ENCODE measurements around the gene FAIM2.
A peak's percentile ranks its signal among the peaks of the same experiment; 100 is the strongest.

FAIM2 gene

GRCh38 chr12:49903700-49904423 is at the start of gene FAIM2:
TSS of gene FAIM2 (minus strand) at chr12:49903900. CDS start at chr12:49903792, 108 bp downstream.
- DNase-seq = peak; percentile 63 to 80

- DNase-seq = no peak
Measured at GRCh38 chr12:49953151-49953550, 49.5 kb upstream of the FAIM2 start.

GRCh38 chr12:49952391-49953055 is 48.8 kb upstream of the FAIM2 start:
- DNase-seq = no peak

DNA sequence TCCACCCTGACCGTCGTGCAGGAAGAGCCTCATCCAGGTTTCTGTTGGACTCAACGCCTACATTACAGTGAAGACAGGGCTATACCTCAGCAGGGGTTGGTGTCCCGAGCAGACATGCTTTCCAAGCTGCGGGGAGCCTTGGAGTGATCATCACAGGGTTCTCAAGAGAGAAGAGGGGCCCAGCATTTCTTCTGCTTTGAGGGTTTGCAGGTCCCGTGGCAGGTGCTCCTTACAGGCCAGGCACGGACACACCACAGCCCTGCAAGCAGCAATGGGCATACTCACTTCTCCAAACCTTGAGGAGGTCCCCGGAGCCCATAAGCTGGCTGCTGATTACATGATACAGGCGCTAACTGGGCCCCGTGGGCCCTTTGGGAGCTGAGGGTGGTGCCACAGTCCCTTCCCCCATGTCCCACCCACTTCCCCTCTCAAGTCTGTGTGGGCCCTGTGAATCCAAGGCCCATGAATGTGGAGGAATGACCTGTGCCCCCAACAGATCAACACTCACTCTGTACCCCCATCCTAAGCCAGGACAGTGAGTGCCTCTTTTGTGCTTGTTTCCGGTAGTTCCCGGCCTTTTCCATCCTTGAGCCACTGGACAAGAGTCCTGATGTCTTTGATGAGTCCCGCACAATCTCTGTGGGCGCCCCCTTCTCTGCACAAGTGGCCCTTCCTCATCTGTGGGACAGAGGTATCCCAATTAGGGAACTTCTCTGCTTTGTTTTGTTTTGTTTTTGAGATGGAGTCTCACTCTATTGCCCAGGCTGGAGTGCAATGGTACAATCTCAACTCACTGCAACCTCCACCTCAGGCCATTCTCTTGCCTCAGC is 47.9 kb upstream of the FAIM2 start:
- no peak for DNase-seq

GRCh38 chr12:49950273-49951251 is 46.9 kb upstream of the FAIM2 start, which contains the start of gene AQP2:
TSS of gene AQP2 (plus strand) at chr12:49950737. CDS start at chr12:49950831, 94 bp downstream.
- DNase-seq = no peak

DNA sequence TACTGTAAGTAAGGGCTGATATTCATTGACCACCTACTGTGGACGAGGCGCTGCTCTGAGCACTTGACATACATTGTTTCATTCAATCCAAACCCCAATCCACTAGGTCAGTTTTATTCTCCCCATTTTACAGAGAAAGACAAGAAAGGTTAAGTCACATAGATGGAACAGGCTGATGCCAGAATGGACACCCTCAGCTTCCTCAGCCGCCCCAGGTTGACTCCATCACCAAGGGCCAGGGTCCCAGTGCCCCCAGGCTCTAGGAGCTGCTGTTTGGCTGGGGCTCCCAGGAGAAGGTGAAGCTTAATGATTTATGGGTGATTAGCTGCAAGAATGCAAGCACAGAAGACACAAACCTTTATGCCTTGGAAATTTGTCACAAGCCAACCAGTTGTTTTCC is 46.2 kb upstream of the FAIM2 start:
- DNase-seq = no peak

DNA sequence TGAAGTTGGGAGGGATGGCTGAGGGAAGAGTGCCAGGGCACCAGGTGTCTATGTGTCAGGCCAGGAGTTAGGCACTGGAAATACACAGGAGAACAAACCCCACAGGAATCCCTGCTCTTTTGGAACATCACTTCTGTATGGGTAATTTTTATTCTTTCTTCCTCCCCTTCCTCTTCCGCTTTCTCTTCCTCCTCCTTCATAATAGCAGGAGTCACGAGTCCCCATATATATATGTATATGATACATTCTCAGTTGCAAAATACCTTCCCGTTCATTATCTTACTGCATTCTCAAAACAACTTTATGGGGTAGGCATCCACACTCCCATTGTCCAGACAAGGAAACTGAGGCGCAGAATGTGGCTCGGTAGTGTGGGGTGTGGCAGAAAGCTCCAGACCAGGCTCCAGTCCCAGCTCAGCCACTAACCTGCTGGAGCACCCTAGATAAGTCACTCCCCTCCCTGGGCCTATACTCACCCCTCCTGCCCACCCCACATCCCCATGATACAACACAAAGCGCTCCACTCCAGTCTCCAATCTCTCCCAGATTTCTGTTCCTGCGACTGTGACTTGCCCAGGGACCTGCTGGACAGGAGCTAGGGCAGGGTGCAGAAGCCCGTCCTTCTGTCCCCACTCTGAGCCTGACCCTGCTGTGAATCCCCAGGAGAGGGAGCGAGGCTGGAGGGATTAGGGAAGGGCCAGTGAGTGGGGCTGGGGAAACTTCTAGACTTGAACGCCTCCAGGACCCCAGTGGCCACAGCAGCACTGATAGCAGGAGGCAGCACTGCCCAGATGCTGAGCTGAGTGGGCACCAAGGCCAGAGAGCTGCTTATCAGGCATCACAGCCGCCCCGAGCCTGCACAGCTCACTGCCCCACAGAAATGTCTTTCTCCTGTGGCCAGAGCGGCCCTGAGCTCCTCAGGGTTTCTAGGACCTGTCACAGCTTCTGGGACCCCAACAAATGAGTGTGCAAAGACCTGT is 45.5 kb upstream of the FAIM2 start:
- DNase-seq = no peak

GRCh38 chr12:49947593-49948226 is 44.0 kb upstream of the FAIM2 start:
- no peak for DNase-seq

GRCh38 chr12:49946497-49946896 is 42.8 kb upstream of the FAIM2 start:
- DNase-seq = no peak

DNA sequence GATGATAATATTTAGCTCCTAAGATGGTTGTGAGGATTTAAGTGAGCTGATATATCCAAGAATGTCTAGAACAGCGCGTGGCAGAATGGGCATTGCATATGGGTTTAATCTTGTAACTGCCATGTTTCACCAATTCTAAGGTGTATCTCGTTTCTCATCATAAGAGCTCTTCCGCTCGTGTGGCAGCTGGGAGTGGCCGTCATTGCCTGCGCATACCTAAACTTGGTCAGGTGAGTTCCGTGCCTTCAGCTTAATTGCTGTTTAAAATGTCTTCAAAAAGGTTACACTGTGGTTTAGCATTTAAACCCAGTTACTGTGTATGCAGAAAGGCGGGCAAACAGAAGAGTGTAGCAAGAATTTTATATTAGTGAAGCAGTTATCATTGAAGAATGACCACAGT is 42.4 kb upstream of the FAIM2 start:
- DNase-seq = no peak

DNA sequence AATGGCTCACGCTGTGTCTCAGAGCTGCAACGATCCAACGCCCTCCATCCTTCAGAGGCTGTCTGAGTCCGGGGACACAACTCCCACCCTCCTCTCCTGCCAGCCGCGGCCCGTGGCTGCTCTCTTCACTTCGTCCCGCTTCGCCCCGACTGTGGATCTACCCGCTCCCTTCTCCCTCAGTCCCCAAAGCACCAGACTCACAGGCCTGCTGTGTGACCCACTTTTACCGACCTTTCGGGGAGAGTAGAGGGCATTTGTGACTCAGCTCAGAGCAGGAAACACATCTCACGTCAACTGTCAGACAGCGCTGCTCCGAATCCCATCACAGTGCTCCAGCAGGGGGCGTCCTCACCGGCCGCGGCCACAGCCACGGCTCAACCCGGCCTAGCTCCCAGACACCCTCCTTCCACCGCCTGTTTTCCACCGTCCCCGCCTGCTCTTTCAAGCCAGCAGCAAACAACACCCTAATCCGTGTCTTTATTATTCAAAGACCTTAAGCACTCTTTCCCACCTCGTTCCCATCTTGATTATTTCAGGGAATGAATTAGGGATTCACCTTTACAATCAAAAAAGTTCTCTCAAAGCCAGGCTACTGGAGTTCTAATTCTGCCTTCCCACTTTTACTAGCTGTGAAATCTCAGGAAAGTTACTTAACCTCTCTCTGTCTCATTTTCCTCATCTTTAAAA is 41.8 kb upstream of the FAIM2 start:
- peak; percentile 23 to 35 for DNase-seq

DNA sequence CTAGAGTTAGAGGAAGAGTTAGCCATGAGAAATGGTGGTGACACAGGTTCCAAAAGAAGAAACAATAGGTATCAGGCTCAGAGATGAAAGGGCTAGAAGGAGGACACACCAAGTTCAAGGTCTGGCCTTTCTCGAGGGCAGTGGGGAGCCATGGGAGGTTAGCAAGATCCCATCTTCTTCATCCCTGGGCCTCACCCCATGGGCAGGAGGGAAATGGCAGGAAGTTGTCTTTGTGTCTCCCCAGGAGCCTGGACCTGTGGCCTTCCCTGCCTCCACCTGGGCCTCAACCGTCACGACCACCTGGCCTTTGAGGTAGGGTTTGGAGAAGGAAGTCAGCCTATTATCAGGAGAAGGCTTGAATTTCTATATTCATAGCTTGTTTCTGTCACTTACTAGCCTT is 41.0 kb upstream of the FAIM2 start:
- no peak for DNase-seq

- no peak for DNase-seq
Measured at GRCh38 chr12:49944046-49944445, 40.3 kb upstream of the FAIM2 start.

GRCh38 chr12:49943625-49943960 is 39.9 kb upstream of the FAIM2 start:
- no peak for DNase-seq

DNA sequence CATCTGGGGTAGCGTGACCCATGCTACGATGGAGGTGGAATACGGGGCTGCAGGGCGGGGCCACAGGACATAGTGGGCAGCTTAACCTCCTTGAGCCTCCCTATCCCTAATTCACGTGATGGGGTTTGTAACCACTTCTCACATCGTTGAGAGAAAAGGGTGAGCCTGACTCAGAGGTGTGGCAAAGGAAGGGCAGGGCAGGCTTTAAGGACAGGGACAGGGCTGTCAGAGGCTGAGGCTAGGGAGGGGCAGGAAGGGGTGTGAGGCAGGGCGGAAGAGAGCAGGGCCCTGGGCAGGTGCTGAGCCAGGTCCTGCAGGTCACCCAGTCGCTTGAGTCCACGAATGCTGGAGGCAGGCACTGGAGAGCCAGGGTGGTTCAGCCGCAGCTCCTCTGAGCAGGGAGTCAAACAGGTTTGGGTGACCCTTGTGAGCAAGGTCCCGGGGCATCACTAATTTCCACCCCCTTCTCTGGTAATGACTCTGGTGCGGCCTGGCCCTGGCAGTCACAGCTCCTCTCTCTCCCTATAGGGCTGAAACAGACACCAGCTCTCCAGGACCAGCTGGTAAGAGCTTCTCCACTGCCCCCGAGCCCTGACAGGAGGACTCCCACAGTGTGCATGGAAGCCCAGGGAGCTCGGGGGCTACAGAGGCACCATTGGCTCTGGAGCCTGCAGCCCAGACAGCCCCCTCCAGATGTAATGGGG is 39.4 kb upstream of the FAIM2 start:
- DNase-seq = no peak

GRCh38 chr12:49942512-49942893 is 38.8 kb upstream of the FAIM2 start:
- no peak for DNase-seq

DNA sequence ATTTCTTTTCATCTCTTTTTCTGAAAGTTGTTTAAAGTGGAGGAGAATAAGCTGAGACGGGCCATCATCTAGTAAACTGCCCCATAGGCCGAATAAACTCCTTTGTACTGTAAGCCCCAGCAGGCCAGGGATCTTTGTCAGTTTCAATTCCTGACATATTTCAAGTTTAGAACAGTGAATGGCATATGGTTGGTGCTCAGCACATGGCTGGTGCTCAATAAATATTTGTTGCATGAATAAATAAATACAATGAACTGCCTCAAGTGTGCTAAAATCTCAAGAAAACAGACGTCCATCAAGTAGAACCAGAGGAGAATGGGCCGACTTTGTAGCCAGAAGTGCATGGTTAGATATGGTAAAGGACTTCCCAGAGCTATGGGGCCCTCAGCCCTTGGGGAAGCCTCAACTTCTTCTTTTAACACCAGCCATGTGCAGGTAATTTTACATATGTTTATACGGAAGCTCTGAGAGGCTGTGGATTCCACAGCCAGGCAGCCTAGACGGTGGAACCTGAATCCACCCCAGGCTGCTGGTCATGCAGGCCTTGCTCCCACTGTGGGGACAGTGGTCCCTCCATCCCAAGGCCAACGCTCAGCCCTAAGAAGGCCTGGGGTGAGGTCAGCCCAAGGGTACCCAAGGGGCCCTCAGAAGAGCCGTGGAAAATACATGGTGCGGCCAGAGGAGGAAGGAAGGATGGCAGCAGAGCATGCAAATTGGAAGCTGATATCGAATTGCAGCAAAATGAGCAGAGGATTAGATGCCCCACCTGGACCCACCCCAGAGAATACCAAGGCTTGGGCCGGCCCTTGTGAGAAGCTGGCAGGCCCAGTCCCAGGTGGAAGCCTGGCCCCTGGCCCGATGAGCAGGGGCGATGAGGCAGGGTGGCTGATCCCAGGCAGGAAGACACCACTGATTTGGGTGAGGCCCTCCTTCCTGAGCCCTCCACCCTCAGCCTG is 38.1 kb upstream of the FAIM2 start:
- no peak for DNase-seq

- no peak for DNase-seq
Measured at GRCh38 chr12:49939707-49940106, 36.0 kb upstream of the FAIM2 start.
